ENCODE results near the gene DOK6. TPM values are rescaled to one million over a fixed set of nuclear protein-coding genes. Genes with fewer than 3 reads are reported as not detected.

The DOK6 gene
- total RNA-seq, 4 donors from 2014 or later: 0.20 to 0.37 (median 0.30) TPM

GRCh38 chr18:69882965-69883668, 482.4 kb downstream of the DOK6 start:
- peaks cover 0 to 7% (median 0%) of the 10 kb centered on the region in 4 donors for H3K4me1 ChIP-seq
- DNase-seq: no peak
- no peak overlapping the region for H3K4me3 ChIP-seq
- in situ Hi-C loops (cut with MboI; ENCODE audit: low pct_ligation_motif_present in 1 of 4, low pct_unique_long_range_greater_than_20kb in 1 of 4, low sequenced_read_pairs in 3 of 4): no loop called here
- no peaks in the 10 kb centered on the region for H3K36me3 ChIP-seq
- no peaks in the 10 kb centered on the region for H3K27me3 ChIP-seq
- TF ChIP-seq EP300 (IDR thresholded peaks at IDR 0.05; ENCODE audit: low read depth): no peak
- no peak for TF ChIP-seq POLR2AphosphoS5 (IDR thresholded peaks at IDR 0.05)
- TF ChIP-seq POLR2A (IDR thresholded peaks at IDR 0.05): no peak
- TF ChIP-seq, protein P1, sequence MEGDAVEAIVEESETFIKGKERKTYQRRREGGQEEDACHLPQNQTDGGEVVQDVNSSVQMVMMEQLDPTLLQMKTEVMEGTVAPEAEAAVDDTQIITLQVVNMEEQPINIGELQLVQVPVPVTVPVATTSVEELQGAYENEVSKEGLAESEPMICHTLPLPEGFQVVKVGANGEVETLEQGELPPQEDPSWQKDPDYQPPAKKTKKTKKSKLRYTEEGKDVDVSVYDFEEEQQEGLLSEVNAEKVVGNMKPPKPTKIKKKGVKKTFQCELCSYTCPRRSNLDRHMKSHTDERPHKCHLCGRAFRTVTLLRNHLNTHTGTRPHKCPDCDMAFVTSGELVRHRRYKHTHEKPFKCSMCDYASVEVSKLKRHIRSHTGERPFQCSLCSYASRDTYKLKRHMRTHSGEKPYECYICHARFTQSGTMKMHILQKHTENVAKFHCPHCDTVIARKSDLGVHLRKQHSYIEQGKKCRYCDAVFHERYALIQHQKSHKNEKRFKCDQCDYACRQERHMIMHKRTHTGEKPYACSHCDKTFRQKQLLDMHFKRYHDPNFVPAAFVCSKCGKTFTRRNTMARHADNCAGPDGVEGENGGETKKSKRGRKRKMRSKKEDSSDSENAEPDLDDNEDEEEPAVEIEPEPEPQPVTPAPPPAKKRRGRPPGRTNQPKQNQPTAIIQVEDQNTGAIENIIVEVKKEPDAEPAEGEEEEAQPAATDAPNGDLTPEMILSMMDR (IDR thresholded peaks at IDR 0.05): no peak
- peak overlapping the region in 1 of 4 donors; percentile 49 for H3K27ac ChIP-seq
- intact Hi-C loops (cut with DNase I; ENCODE audit: low total_unique reads): no loop called here
- H3K9me3 ChIP-seq: no peaks in the 10 kb centered on the region
- WGBS, 2 donors (ENCODE audit: low coverage in 1 of 2): 61 to 67% methylated on average over 6 of the region's 6 CpGs

GRCh38 chr18:69883781-69884180, 483.1 kb downstream of the DOK6 start:
- intact Hi-C loops (cut with DNase I; ENCODE audit: low total_unique reads): no loop called here
- no peaks in the 10 kb centered on the region for H3K9me3 ChIP-seq
- peak overlapping the region in 1 of 4 donors; percentile 49 for H3K27ac ChIP-seq
- no peak overlapping the region for H3K4me3 ChIP-seq
- no peak for DNase-seq
- WGBS, 2 donors (ENCODE audit: low coverage in 1 of 2): 20 to 39% methylated on average over 2 to 3 of the region's 3 CpGs
- in situ Hi-C loops (cut with MboI; ENCODE audit: low pct_ligation_motif_present in 1 of 4, low pct_unique_long_range_greater_than_20kb in 1 of 4, low sequenced_read_pairs in 3 of 4): no loop called here
- no peaks in the 10 kb centered on the region for H3K27me3 ChIP-seq
- H3K4me1 ChIP-seq: peaks cover 0 to 7% (median 0%) of the 10 kb centered on the region in 4 donors
- H3K36me3 ChIP-seq: no peaks in the 10 kb centered on the region
- TF ChIP-seq EP300 (IDR thresholded peaks at IDR 0.05; ENCODE audit: low read depth) (no peak), POLR2AphosphoS5 (IDR thresholded peaks at IDR 0.05) (peak in 2 of 3 donors; percentile 31 to 36)

GRCh38 chr18:69885355-69885754, 484.7 kb downstream of the DOK6 start:
- H3K27ac ChIP-seq: no peak overlapping the region
- H3K4me3 ChIP-seq: no peak overlapping the region
- intact Hi-C loops (cut with DNase I; ENCODE audit: low total_unique reads) (no loop called here), in situ Hi-C loops (cut with MboI; ENCODE audit: low pct_ligation_motif_present in 1 of 4, low pct_unique_long_range_greater_than_20kb in 1 of 4, low sequenced_read_pairs in 3 of 4) (no loop called here)
- H3K4me1 ChIP-seq: peaks cover 0 to 7% (median 0%) of the 10 kb centered on the region in 4 donors
- H3K36me3 ChIP-seq: no peaks in the 10 kb centered on the region
- WGBS, 2 donors (ENCODE audit: low coverage in 1 of 2): 88 to 91% methylated on average over 1 to 4 of the region's 4 CpGs
- TF ChIP-seq EP300 (IDR thresholded peaks at IDR 0.05; ENCODE audit: low read depth) (no peak), POLR2A (IDR thresholded peaks at IDR 0.05) (no peak), POLR2AphosphoS5 (IDR thresholded peaks at IDR 0.05) (no peak)
- TF ChIP-seq, protein P1 (IDR thresholded peaks at IDR 0.05): no peak
- no peaks in the 10 kb centered on the region for H3K27me3 ChIP-seq
- DNase-seq: no peak
- H3K9me3 ChIP-seq: no peaks in the 10 kb centered on the region

GRCh38 chr18:69885841-69886531, 485.3 kb downstream of the DOK6 start:
- intact Hi-C loops (cut with DNase I; ENCODE audit: low total_unique reads) (no loop called here), in situ Hi-C loops (cut with MboI; ENCODE audit: low pct_ligation_motif_present in 1 of 4, low pct_unique_long_range_greater_than_20kb in 1 of 4, low sequenced_read_pairs in 3 of 4) (no loop called here)
- no peaks in the 10 kb centered on the region for H3K36me3 ChIP-seq
- TF ChIP-seq EP300 (IDR thresholded peaks at IDR 0.05; ENCODE audit: low read depth) (no peak), POLR2A (IDR thresholded peaks at IDR 0.05) (no peak), POLR2AphosphoS5 (IDR thresholded peaks at IDR 0.05) (no peak)
- TF ChIP-seq, protein P1 (IDR thresholded peaks at IDR 0.05): no peak
- 48 to 68% methylated on average over 10 to 20 of the region's 20 CpGs for WGBS, 2 donors (ENCODE audit: low coverage in 1 of 2)
- H3K4me1 ChIP-seq: peaks cover 0 to 7% (median 0%) of the 10 kb centered on the region in 4 donors
- no peaks in the 10 kb centered on the region for H3K27me3 ChIP-seq
- no peaks in the 10 kb centered on the region for H3K9me3 ChIP-seq
- DNase-seq: no peak
- no peak overlapping the region for H3K27ac ChIP-seq
- H3K4me3 ChIP-seq: no peak overlapping the region

All from transverse colon (tissue), 4 donors.